Activated naive CD8-positive, alpha-beta T cell (primary cell): ENCODE measurements around the gene SP1.
"Not testable (repeated sequence)": the region's sequence is repeated elsewhere in the genome, so short reads cannot be mapped to it uniquely, and the experiment has no call there.

Experiments used
- H3K27ac Mint-ChIP-seq: one replicate; pipeline ENCODE4 v1.8.0; 2021; ENCODE audit warnings: mixed read lengths
- H3K27me3 Mint-ChIP-seq: one replicate; pipeline ENCODE4 v1.8.0; 2021; ENCODE audit warnings: mixed read lengths
- H3K36me3 Mint-ChIP-seq: one replicate; pipeline ENCODE4 v1.8.0; 2021; ENCODE audit warnings: mixed read lengths
- H3K4me1 Mint-ChIP-seq: one replicate; pipeline ENCODE4 v1.8.0; 2021; ENCODE audit warnings: low read depth, mixed read lengths
- H3K4me3 Mint-ChIP-seq: one replicate; pipeline ENCODE4 v1.8.0; 2021; ENCODE audit warnings: mild to moderate bottlenecking, mixed read lengths
- H3K9me3 Mint-ChIP-seq: one replicate; pipeline ENCODE4 v1.8.0; 2021; ENCODE audit warnings: low read depth, mixed read lengths

The SP1 gene

GRCh38 chr12:53415752-53416389 is 35.9 kb downstream of the SP1 start:
- not testable (repeated sequence) for H3K4me3 Mint-ChIP-seq, H3K27me3 Mint-ChIP-seq, H3K9me3 Mint-ChIP-seq, H3K36me3 Mint-ChIP-seq
- H3K4me1 Mint-ChIP-seq: peaks cover 58% of the 10 kb centered on the region
- H3K27ac Mint-ChIP-seq: peak overlapping the region; percentile 81

GRCh38 chr12:53417291-53417816 is 37.4 kb downstream of the SP1 start:
- not testable (repeated sequence) for H3K27me3 Mint-ChIP-seq, H3K36me3 Mint-ChIP-seq, H3K9me3 Mint-ChIP-seq
- Mint-ChIP-seq H3K4me1 (peaks cover 57% of the 10 kb centered on the region), H3K4me3 (peak overlapping the region; percentile 25), H3K27ac (peak overlapping the region; percentile 74)

- Mint-ChIP-seq H3K36me3 (peaks cover 2% of the 10 kb centered on the region), H3K4me3 (no peak overlapping the region), H3K27me3 (no peaks in the 10 kb centered on the region), H3K27ac (no peak overlapping the region), H3K4me1 (peaks cover 49% of the 10 kb centered on the region), H3K9me3 (no peaks in the 10 kb centered on the region)
Observed at GRCh38 chr12:53418221-53418620, 38.2 kb downstream of the SP1 start.

GRCh38 chr12:53419756-53420155 is 39.8 kb downstream of the SP1 start:
- Mint-ChIP-seq H3K4me3 (no peak overlapping the region), H3K27ac (no peak overlapping the region), H3K27me3 (no peaks in the 10 kb centered on the region), H3K36me3 (no peaks in the 10 kb centered on the region), H3K4me1 (peaks cover 42% of the 10 kb centered on the region), H3K9me3 (no peaks in the 10 kb centered on the region)

GRCh38 chr12:53422247-53422646 is 42.3 kb downstream of the SP1 start:
- H3K27ac Mint-ChIP-seq, H3K27me3 Mint-ChIP-seq, H3K4me3 Mint-ChIP-seq, H3K9me3 Mint-ChIP-seq, H3K36me3 Mint-ChIP-seq: not testable (repeated sequence)
- peaks cover 31% of the 10 kb centered on the region for H3K4me1 Mint-ChIP-seq

GRCh38 chr12:53423597-53423996 is 43.6 kb downstream of the SP1 start, which contains the start of gene AMHR2:
TSS of gene AMHR2 (plus strand) at chr12:53423855. CDS start at chr12:53423935, 80 bp downstream.
- peaks cover 28% of the 10 kb centered on the region for H3K4me1 Mint-ChIP-seq
- no peaks in the 10 kb centered on the region for H3K27me3 Mint-ChIP-seq

GRCh38 chr12:53424626-53425514 is 44.9 kb downstream of the SP1 start:
- Mint-ChIP-seq H3K4me3 (no peak overlapping the region), H3K4me1 (peaks cover 18% of the 10 kb centered on the region), H3K36me3 (no peaks in the 10 kb centered on the region), H3K27ac (no peak overlapping the region), H3K9me3 (no peaks in the 10 kb centered on the region), H3K27me3 (no peaks in the 10 kb centered on the region)

More at GRCh38 chr12:53423597-53423996, 43.6 kb downstream of the SP1 start, which contains the start of gene AMHR2:
- no peak within 1 kb of the TSS for H3K4me3 Mint-ChIP-seq
- no peaks in the 10 kb centered on the region for H3K36me3 Mint-ChIP-seq
- no peaks in the 10 kb centered on the region for H3K9me3 Mint-ChIP-seq
- H3K27ac Mint-ChIP-seq: no peak within 1 kb of the TSS

- peaks cover 17% of the 10 kb centered on the region for H3K4me1 Mint-ChIP-seq
- H3K27me3 Mint-ChIP-seq: no peaks in the 10 kb centered on the region
- no peak overlapping the region for H3K4me3 Mint-ChIP-seq
- H3K27ac Mint-ChIP-seq: no peak overlapping the region
- H3K36me3 Mint-ChIP-seq: no peaks in the 10 kb centered on the region
- no peaks in the 10 kb centered on the region for H3K9me3 Mint-ChIP-seq
Observed at GRCh38 chr12:53425515-53426150, 45.7 kb downstream of the SP1 start.

- peak overlapping the region; percentile 78 for H3K27ac Mint-ChIP-seq
- H3K27me3 Mint-ChIP-seq: no peaks in the 10 kb centered on the region
- no peak overlapping the region for H3K4me3 Mint-ChIP-seq
- no peaks in the 10 kb centered on the region for H3K9me3 Mint-ChIP-seq
- H3K36me3 Mint-ChIP-seq: no peaks in the 10 kb centered on the region
- H3K4me1 Mint-ChIP-seq: peaks cover 8% of the 10 kb centered on the region
Observed at GRCh38 chr12:53427905-53428594, 48.1 kb downstream of the SP1 start.

GRCh38 chr12:53428741-53429140 is 48.8 kb downstream of the SP1 start:
- no peaks in the 10 kb centered on the region for H3K36me3 Mint-ChIP-seq
- no peak overlapping the region for H3K4me3 Mint-ChIP-seq
- H3K9me3 Mint-ChIP-seq: no peaks in the 10 kb centered on the region
- H3K27me3 Mint-ChIP-seq: no peaks in the 10 kb centered on the region
- H3K27ac Mint-ChIP-seq: no peak overlapping the region
- H3K4me1 Mint-ChIP-seq: peaks cover 8% of the 10 kb centered on the region

- no peak overlapping the region for H3K27ac Mint-ChIP-seq
- H3K4me3 Mint-ChIP-seq: no peak overlapping the region
- no peaks in the 10 kb centered on the region for H3K27me3 Mint-ChIP-seq
- H3K9me3 Mint-ChIP-seq: no peaks in the 10 kb centered on the region
- peaks cover 8% of the 10 kb centered on the region for H3K4me1 Mint-ChIP-seq
- no peaks in the 10 kb centered on the region for H3K36me3 Mint-ChIP-seq
Observed at GRCh38 chr12:53430116-53430515, 50.1 kb downstream of the SP1 start.

GRCh38 chr12:53431187-53431586 is 51.2 kb downstream of the SP1 start:
- H3K27me3 Mint-ChIP-seq: no peaks in the 10 kb centered on the region
- H3K36me3 Mint-ChIP-seq: no peaks in the 10 kb centered on the region

GRCh38 chr12:53435326-53435725 is 55.4 kb downstream of the SP1 start:
- not testable (repeated sequence) for H3K4me3 Mint-ChIP-seq, H3K4me1 Mint-ChIP-seq, H3K36me3 Mint-ChIP-seq, H3K9me3 Mint-ChIP-seq, H3K27me3 Mint-ChIP-seq, H3K27ac Mint-ChIP-seq

More at GRCh38 chr12:53431187-53431586, 51.2 kb downstream of the SP1 start:
- Mint-ChIP-seq H3K27ac (no peak overlapping the region), H3K4me3 (no peak overlapping the region), H3K4me1 (peaks cover 8% of the 10 kb centered on the region), H3K9me3 (no peaks in the 10 kb centered on the region)

- H3K27ac Mint-ChIP-seq, H3K9me3 Mint-ChIP-seq, H3K27me3 Mint-ChIP-seq, H3K36me3 Mint-ChIP-seq: not testable (repeated sequence)
- Mint-ChIP-seq H3K4me1 (peaks cover 23% of the 10 kb centered on the region), H3K4me3 (peak overlapping the region; percentile 13)
Observed at GRCh38 chr12:53439582-53439981, 59.6 kb downstream of the SP1 start.
